ENCODE results near the gene TUBGCP3.
A peak's percentile ranks its signal among the peaks of the same experiment; 100 is the strongest.

TUBGCP3 gene

GRCh38 chr13:112445411-112446271 lies 142.3 kb downstream of the TUBGCP3 start:
- TF ChIP-seq, protein P1, sequence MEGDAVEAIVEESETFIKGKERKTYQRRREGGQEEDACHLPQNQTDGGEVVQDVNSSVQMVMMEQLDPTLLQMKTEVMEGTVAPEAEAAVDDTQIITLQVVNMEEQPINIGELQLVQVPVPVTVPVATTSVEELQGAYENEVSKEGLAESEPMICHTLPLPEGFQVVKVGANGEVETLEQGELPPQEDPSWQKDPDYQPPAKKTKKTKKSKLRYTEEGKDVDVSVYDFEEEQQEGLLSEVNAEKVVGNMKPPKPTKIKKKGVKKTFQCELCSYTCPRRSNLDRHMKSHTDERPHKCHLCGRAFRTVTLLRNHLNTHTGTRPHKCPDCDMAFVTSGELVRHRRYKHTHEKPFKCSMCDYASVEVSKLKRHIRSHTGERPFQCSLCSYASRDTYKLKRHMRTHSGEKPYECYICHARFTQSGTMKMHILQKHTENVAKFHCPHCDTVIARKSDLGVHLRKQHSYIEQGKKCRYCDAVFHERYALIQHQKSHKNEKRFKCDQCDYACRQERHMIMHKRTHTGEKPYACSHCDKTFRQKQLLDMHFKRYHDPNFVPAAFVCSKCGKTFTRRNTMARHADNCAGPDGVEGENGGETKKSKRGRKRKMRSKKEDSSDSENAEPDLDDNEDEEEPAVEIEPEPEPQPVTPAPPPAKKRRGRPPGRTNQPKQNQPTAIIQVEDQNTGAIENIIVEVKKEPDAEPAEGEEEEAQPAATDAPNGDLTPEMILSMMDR (IDR thresholded peaks at IDR 0.05; ENCODE audit: insufficient read depth, missing control alignments) = no peak
- FAIRE-seq (no peak), DNase-seq (ENCODE audit: insufficient read length, low spot score) (no peak)

GRCh38 chr13:112444416-112445399 lies 143.2 kb downstream of the TUBGCP3 start:
- FAIRE-seq (no peak), DNase-seq (ENCODE audit: insufficient read length, low spot score) (no peak)
- TF ChIP-seq, protein P1 (IDR thresholded peaks at IDR 0.05; ENCODE audit: insufficient read depth, missing control alignments) = no peak

DNA sequence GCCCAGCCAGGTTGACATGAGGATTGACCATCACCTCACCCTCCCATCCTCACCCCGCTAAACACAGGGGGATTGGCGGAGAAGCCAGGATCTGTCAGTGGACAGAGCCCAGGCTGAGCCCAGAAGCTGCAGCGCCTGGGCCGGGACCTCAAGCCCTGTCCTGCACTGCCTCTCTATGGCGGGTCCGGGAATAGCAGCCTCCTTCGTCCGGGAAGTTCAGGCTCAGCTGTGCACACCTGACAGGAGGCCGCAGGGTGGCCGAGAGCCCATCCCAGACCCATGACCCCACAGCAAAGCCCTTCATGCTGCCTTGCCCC lies 144.0 kb downstream of the TUBGCP3 start:
- TF ChIP-seq, protein P1 (IDR thresholded peaks at IDR 0.05; ENCODE audit: insufficient read depth, missing control alignments) = peak; percentile 86
- DNase-seq (ENCODE audit: insufficient read length, low spot score) (peak; percentile 76), FAIRE-seq (no peak)

DNA sequence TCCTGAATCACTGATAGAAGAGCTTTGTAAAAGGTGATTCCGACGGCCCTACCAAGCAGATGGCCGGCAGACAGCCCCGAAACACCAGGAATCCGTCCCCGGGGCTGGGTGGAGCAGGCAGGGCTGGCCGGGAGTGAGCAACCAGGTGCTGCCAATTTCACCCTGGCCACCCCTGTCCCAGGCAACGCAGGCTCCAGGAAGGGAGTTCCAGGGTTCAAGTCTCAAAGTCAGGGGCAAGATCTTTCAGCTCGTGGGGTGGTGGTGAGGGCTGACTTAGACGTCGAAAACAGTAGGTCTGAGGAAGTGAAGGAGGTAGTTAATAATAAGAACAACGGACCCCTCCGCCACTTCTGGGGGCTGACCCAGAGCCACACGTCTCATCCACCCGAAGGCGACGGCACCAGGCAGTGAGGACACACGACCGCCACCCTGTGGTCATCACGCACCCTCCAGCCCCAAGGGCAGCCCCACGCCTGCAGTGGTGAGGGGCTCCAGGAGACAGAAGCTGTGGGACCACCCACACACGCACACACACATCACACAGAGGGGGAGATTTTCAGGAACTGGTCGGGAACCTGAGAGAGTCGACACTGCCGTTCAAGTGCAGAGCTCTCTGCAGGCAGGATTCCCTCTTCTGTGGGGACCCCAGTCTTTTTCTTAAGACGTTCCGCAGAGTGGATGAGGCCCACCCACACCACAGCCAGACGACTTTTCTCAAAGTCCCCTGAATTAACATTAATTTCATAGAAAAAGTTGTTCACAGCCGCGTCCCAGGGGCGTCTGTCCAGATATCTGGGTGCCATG lies 144.6 kb downstream of the TUBGCP3 start:
- DNase-seq (ENCODE audit: insufficient read length, low spot score) (no peak), FAIRE-seq (no peak)
- TF ChIP-seq, protein P1 (IDR thresholded peaks at IDR 0.05; ENCODE audit: insufficient read depth, missing control alignments) = peak; percentile 23

GRCh38 chr13:112442483-112443090 lies 145.4 kb downstream of the TUBGCP3 start:
- FAIRE-seq (no peak), DNase-seq (ENCODE audit: insufficient read length, low spot score) (no peak)
- TF ChIP-seq, protein P1 (IDR thresholded peaks at IDR 0.05; ENCODE audit: insufficient read depth, missing control alignments) = no peak

DNA sequence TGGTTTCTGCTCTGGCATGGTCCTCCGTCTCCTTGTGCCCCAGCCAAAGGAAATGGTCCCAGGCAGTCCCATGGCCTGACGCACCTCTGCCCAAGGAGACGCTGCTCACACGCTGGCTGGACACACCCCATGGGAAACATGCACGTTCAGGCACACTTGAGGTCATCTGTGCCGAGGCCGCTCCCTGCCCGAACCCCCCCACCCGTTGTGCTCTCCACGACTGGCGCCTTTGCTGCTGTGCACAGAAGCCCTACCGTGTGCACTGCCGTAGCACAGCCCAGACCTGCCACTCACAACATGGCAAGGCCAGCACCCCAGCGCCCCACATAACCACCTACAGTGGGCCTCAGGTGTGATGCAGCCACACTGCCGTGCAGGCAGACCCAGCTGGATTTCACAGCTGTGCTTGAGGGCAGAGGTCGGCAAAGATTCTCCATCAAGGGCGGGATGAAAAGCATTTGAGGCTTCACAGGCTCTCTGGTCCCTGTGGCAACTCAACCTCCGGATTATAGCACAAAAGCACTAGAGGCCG lies 146.1 kb downstream of the TUBGCP3 start:
- DNase-seq (ENCODE audit: insufficient read length, low spot score) = no peak
- no peak for FAIRE-seq
- TF ChIP-seq, protein P1 (IDR thresholded peaks at IDR 0.05; ENCODE audit: insufficient read depth, missing control alignments) = no peak
